ENCODE measurements around the gene CDCA7.

The CDCA7 gene

GRCh38 chr2:173351879-173352278 lies 2.8 kb upstream of the CDCA7 start:
- Histone ChIP-seq H3K27me3 (ENCODE audit: insufficient read depth, poor library complexity, severe bottlenecking) (no peaks in the 10 kb centered on the region), H3K4me3 (ENCODE audit: severe bottlenecking) (no peak overlapping the region), H3K27ac (ENCODE audit: poor library complexity, severe bottlenecking) (no peak overlapping the region), H3K36me3 (ENCODE audit: low read depth) (peaks cover 6% of the 10 kb centered on the region), H3K4me1 (ENCODE audit: insufficient read depth, poor library complexity, severe bottlenecking) (peaks cover 9% of the 10 kb centered on the region), H3K9me3 (ENCODE audit: severe bottlenecking) (peaks cover 3% of the 10 kb centered on the region)
- ATAC-seq (ENCODE audit: low read depth) (no peak), DNase-seq (ENCODE audit: low spot score) (no peak)
- TF ChIP-seq CTCF (IDR thresholded peaks at IDR 0.05; ENCODE audit: poor library complexity, severe bottlenecking) = no peak

DNA sequence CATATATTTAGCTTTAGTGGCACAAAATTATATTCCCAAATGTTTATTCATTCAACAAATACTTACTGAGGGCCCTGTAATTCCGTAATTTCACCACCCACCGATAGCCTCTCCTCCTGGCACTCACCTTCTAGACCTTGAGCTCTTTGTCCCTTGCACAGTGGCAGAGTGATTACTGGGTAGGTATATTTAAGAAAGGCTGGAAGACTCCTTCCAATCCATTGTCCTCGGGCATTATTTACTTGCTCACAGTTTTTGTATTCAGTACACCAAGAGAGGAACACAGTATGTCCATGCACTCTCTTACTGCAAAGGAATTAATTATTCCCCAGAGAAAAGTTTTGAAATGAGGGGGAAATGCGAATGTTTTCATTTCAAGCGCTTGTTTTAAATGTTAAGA lies 1.1 kb upstream of the CDCA7 start:
- ATAC-seq (ENCODE audit: low read depth) = no peak
- peaks cover 14% of the 10 kb centered on the region for H3K4me1 ChIP-seq (ENCODE audit: insufficient read depth, poor library complexity, severe bottlenecking)
- peak overlapping the region; percentile 71 for H3K4me3 ChIP-seq (ENCODE audit: severe bottlenecking)

DNA sequence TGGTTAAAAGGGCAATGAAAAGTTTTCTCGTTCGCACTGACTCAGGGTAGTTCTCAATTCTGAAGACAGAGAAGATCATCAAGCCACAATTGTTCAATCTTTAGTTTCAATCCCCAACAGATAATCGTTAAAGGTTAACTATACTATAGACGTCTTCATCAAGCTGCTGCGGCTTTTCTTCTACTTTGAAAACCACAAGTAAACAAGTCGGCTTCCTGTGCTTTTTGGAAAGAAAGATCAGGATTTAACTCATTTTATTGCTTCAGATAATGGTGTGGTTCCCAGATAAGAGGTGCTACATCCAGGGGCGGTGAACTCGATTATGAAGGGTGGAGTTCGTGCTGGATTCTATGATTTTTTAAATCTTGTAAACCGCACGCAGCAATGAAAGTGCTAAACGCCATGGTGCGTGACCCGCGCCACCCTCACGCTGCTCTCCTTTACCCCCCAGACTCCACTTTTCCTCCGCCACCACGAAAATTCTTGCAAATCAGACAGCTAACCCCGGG lies 545 bp upstream of the CDCA7 start:
- Histone ChIP-seq H3K27me3 (ENCODE audit: insufficient read depth, poor library complexity, severe bottlenecking) (no peaks in the 10 kb centered on the region), H3K4me1 (ENCODE audit: insufficient read depth, poor library complexity, severe bottlenecking) (peaks cover 14% of the 10 kb centered on the region), H3K27ac (ENCODE audit: poor library complexity, severe bottlenecking) (peak overlapping the region; percentile 69), H3K4me3 (ENCODE audit: severe bottlenecking) (peak overlapping the region; percentile 71), H3K9me3 (ENCODE audit: severe bottlenecking) (no peaks in the 10 kb centered on the region), H3K36me3 (ENCODE audit: low read depth) (peaks cover 25% of the 10 kb centered on the region)
- no peak for TF ChIP-seq CTCF (IDR thresholded peaks at IDR 0.05; ENCODE audit: poor library complexity, severe bottlenecking)
- DNase-seq (ENCODE audit: low spot score) (no peak), ATAC-seq (ENCODE audit: low read depth) (no peak; the same call in 1 of the 3 replicates)

More for the DNA sequence above, 1.1 kb upstream of the CDCA7 start:
- no peak for DNase-seq (ENCODE audit: low spot score)
- Histone ChIP-seq H3K9me3 (ENCODE audit: severe bottlenecking) (no peaks in the 10 kb centered on the region), H3K27ac (ENCODE audit: poor library complexity, severe bottlenecking) (no peak overlapping the region), H3K36me3 (ENCODE audit: low read depth) (peaks cover 19% of the 10 kb centered on the region), H3K27me3 (ENCODE audit: insufficient read depth, poor library complexity, severe bottlenecking) (no peaks in the 10 kb centered on the region)
- no peak for TF ChIP-seq CTCF (IDR thresholded peaks at IDR 0.05; ENCODE audit: poor library complexity, severe bottlenecking)

DNA sequence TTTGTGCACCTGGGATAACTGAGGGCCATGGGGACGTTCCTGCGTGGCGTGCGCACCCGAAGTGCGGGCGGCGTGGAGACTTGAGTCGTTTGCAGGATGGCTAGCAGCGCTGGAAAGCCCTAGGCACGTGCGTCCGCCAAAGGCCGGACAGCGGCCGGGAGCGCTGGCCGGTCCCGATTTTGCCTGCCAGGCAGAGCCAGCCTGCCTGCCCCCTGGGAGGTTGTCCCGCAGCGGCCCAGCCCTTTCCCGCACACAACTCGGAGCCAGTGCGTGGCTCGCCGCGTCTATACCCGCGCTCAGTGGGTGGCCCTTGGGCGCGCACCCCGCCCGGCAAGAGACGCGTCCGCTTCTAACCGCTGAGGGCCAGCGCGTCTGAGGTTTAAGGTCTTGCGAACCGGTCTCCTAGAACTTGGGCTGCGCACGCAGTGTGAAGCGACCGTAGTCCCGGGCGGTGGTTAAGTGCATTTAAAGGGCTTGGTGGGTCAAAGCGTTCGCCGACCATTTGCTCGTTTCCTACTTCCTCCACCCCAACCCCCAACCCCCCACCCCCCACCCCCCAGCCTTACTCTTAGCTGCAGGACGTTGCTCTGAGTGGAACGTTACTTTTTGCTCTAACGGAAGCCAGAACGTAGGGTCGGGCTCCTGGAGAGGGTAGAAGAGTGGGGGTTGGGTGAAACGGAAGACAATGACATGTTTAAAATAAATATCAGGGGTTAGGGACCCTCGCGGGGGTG lies 627 bp downstream of the CDCA7 start:
- DNase-seq (ENCODE audit: low spot score) = peak; percentile 69
- H3K36me3 ChIP-seq (ENCODE audit: low read depth) = peaks cover 36% of the 10 kb centered on the region
- peaks cover 14% of the 10 kb centered on the region for H3K4me1 ChIP-seq (ENCODE audit: insufficient read depth, poor library complexity, severe bottlenecking)
- peak; percentile 73 for ATAC-seq (ENCODE audit: low read depth)
- H3K9me3 ChIP-seq (ENCODE audit: severe bottlenecking) = no peaks in the 10 kb centered on the region
- peak overlapping the region; percentile 69 for H3K27ac ChIP-seq (ENCODE audit: poor library complexity, severe bottlenecking)
- H3K4me3 ChIP-seq (ENCODE audit: severe bottlenecking) = peak overlapping the region; percentile 71
- H3K27me3 ChIP-seq (ENCODE audit: insufficient read depth, poor library complexity, severe bottlenecking) = no peaks in the 10 kb centered on the region
- TF ChIP-seq CTCF (IDR thresholded peaks at IDR 0.05; ENCODE audit: poor library complexity, severe bottlenecking) = no peak
